ENCODE results near the gene SMURF1.

- TF ChIP-seq CTCF (conservative IDR thresholded peaks at IDR 0.05 in 1 of 2, IDR thresholded peaks at IDR 0.05 in 1 of 2; ENCODE audit: extremely low read depth in 1 of 2, insufficient read depth in 1 of 2, low read depth in 1 of 2, low read length in 2 of 2) (peak; percentile 15 to 26), EZH2 (IDR thresholded peaks at IDR 0.05; ENCODE audit: borderline replicate concordance, low read length) (no peak)
These were observed 107.3 kb downstream of the SMURF1 start for GRCh38 chr7:99036546-99037111.

Measured in mammary epithelial cell (primary cell).